ENCODE measurements around the gene NFASC.

The NFASC gene

GRCh38 chr1:204836856-204837255 is 33.8 kb upstream of the NFASC start:
- WGBS, 2 experiments (ENCODE audit: insufficient coverage in 2 of 2) = 100% methylated on average over 1 of the region's 1 CpG; no CpG with 5 or more reads in 1 of the 2 experiments
- Histone ChIP-seq H3K9me3 (ENCODE audit: control insufficient read depth, low read length) (no peaks in the 10 kb centered on the region), H3K4me3 (ENCODE audit: extremely low read depth, insufficient read depth, low read length, poor library complexity, severe bottlenecking) (no peak overlapping the region), H3K27ac (ENCODE audit: low read depth, low read length, severe bottlenecking) (no peak overlapping the region), H3K4me1 (ENCODE audit: control insufficient read depth, insufficient read depth, low read length, poor library complexity, severe bottlenecking) (peaks cover 6% of the 10 kb centered on the region), H3K36me3 (ENCODE audit: control insufficient read depth, insufficient read depth, low read length) (no peaks in the 10 kb centered on the region)

GRCh38 chr1:204837440-204838084 is 33.1 kb upstream of the NFASC start:
- H3K4me3 ChIP-seq (ENCODE audit: extremely low read depth, insufficient read depth, low read length, poor library complexity, severe bottlenecking) = no peak overlapping the region
- H3K36me3 ChIP-seq (ENCODE audit: control insufficient read depth, insufficient read depth, low read length) = no peaks in the 10 kb centered on the region
- WGBS, 2 experiments (ENCODE audit: insufficient coverage in 2 of 2) = 38 to 41% methylated on average over 6 of the region's 7 CpGs
- H3K27ac ChIP-seq (ENCODE audit: low read depth, low read length, severe bottlenecking) = no peak overlapping the region
- no peaks in the 10 kb centered on the region for H3K9me3 ChIP-seq (ENCODE audit: control insufficient read depth, low read length)
- peaks cover 6% of the 10 kb centered on the region for H3K4me1 ChIP-seq (ENCODE audit: control insufficient read depth, insufficient read depth, low read length, poor library complexity, severe bottlenecking)

GRCh38 chr1:204841316-204841715 is 29.3 kb upstream of the NFASC start:
- H3K4me1 ChIP-seq (ENCODE audit: control insufficient read depth, insufficient read depth, low read length, poor library complexity, severe bottlenecking) = peaks cover 6% of the 10 kb centered on the region
- no peaks in the 10 kb centered on the region for H3K9me3 ChIP-seq (ENCODE audit: control insufficient read depth, low read length)
- H3K36me3 ChIP-seq (ENCODE audit: control insufficient read depth, insufficient read depth, low read length) = no peaks in the 10 kb centered on the region
- no peak overlapping the region for H3K27ac ChIP-seq (ENCODE audit: low read depth, low read length, severe bottlenecking)
- no CpG with 5 or more reads among the region's 1 CpG for WGBS, 2 experiments (ENCODE audit: insufficient coverage in 2 of 2)
- no peak overlapping the region for H3K4me3 ChIP-seq (ENCODE audit: extremely low read depth, insufficient read depth, low read length, poor library complexity, severe bottlenecking)

GRCh38 chr1:204841798-204842197 is 28.9 kb upstream of the NFASC start:
- Histone ChIP-seq H3K4me3 (ENCODE audit: extremely low read depth, insufficient read depth, low read length, poor library complexity, severe bottlenecking) (no peak overlapping the region), H3K27ac (ENCODE audit: low read depth, low read length, severe bottlenecking) (no peak overlapping the region), H3K9me3 (ENCODE audit: control insufficient read depth, low read length) (no peaks in the 10 kb centered on the region), H3K36me3 (ENCODE audit: control insufficient read depth, insufficient read depth, low read length) (no peaks in the 10 kb centered on the region), H3K4me1 (ENCODE audit: control insufficient read depth, insufficient read depth, low read length, poor library complexity, severe bottlenecking) (peaks cover 6% of the 10 kb centered on the region)
- 80 to 100% methylated on average over 1 to 2 of the region's 2 CpGs for WGBS, 2 experiments (ENCODE audit: insufficient coverage in 2 of 2)

GRCh38 chr1:204842369-204842768 is 28.3 kb upstream of the NFASC start:
- WGBS, 2 experiments (ENCODE audit: insufficient coverage in 2 of 2) = 90 to 100% methylated on average over 1 to 2 of the region's 3 CpGs
- H3K4me1 ChIP-seq (ENCODE audit: control insufficient read depth, insufficient read depth, low read length, poor library complexity, severe bottlenecking) = no peaks in the 10 kb centered on the region
- H3K36me3 ChIP-seq (ENCODE audit: control insufficient read depth, insufficient read depth, low read length) = no peaks in the 10 kb centered on the region
- no peaks in the 10 kb centered on the region for H3K9me3 ChIP-seq (ENCODE audit: control insufficient read depth, low read length)
- no peak overlapping the region for H3K27ac ChIP-seq (ENCODE audit: low read depth, low read length, severe bottlenecking)
- no peak overlapping the region for H3K4me3 ChIP-seq (ENCODE audit: extremely low read depth, insufficient read depth, low read length, poor library complexity, severe bottlenecking)

- H3K4me3 ChIP-seq (ENCODE audit: extremely low read depth, insufficient read depth, low read length, poor library complexity, severe bottlenecking) = no peak overlapping the region
- H3K9me3 ChIP-seq (ENCODE audit: control insufficient read depth, low read length) = no peaks in the 10 kb centered on the region
- no peak overlapping the region for H3K27ac ChIP-seq (ENCODE audit: low read depth, low read length, severe bottlenecking)
- H3K36me3 ChIP-seq (ENCODE audit: control insufficient read depth, insufficient read depth, low read length) = no peaks in the 10 kb centered on the region
- H3K4me1 ChIP-seq (ENCODE audit: control insufficient read depth, insufficient read depth, low read length, poor library complexity, severe bottlenecking) = no peaks in the 10 kb centered on the region
Observed at GRCh38 chr1:204842892-204843291, 27.8 kb upstream of the NFASC start.

GRCh38 chr1:204846546-204846945 is 24.1 kb upstream of the NFASC start:
- H3K9me3 ChIP-seq (ENCODE audit: control insufficient read depth, low read length) = no peaks in the 10 kb centered on the region
- H3K4me3 ChIP-seq (ENCODE audit: extremely low read depth, insufficient read depth, low read length, poor library complexity, severe bottlenecking) = no peak overlapping the region
- WGBS, 2 experiments (ENCODE audit: insufficient coverage in 2 of 2) = 90 to 95% methylated on average over 3 of the region's 3 CpGs
- H3K27ac ChIP-seq (ENCODE audit: low read depth, low read length, severe bottlenecking) = no peak overlapping the region
- no peaks in the 10 kb centered on the region for H3K4me1 ChIP-seq (ENCODE audit: control insufficient read depth, insufficient read depth, low read length, poor library complexity, severe bottlenecking)
- H3K36me3 ChIP-seq (ENCODE audit: control insufficient read depth, insufficient read depth, low read length) = no peaks in the 10 kb centered on the region

- Histone ChIP-seq H3K4me3 (ENCODE audit: extremely low read depth, insufficient read depth, low read length, poor library complexity, severe bottlenecking) (no peak overlapping the region), H3K27ac (ENCODE audit: low read depth, low read length, severe bottlenecking) (no peak overlapping the region), H3K9me3 (ENCODE audit: control insufficient read depth, low read length) (no peaks in the 10 kb centered on the region), H3K36me3 (ENCODE audit: control insufficient read depth, insufficient read depth, low read length) (no peaks in the 10 kb centered on the region), H3K4me1 (ENCODE audit: control insufficient read depth, insufficient read depth, low read length, poor library complexity, severe bottlenecking) (no peaks in the 10 kb centered on the region)
- WGBS, 2 experiments (ENCODE audit: insufficient coverage in 2 of 2) = 83 to 94% methylated on average over 2 to 3 of the region's 5 CpGs
Observed at GRCh38 chr1:204848579-204848978, 22.1 kb upstream of the NFASC start.

- Histone ChIP-seq H3K9me3 (ENCODE audit: control insufficient read depth, low read length) (no peaks in the 10 kb centered on the region), H3K27ac (ENCODE audit: low read depth, low read length, severe bottlenecking) (no peak overlapping the region), H3K4me1 (ENCODE audit: control insufficient read depth, insufficient read depth, low read length, poor library complexity, severe bottlenecking) (no peaks in the 10 kb centered on the region), H3K4me3 (ENCODE audit: extremely low read depth, insufficient read depth, low read length, poor library complexity, severe bottlenecking) (no peak overlapping the region), H3K36me3 (ENCODE audit: control insufficient read depth, insufficient read depth, low read length) (no peaks in the 10 kb centered on the region)
- WGBS, 2 experiments (ENCODE audit: insufficient coverage in 2 of 2) = 83 to 92% methylated on average over 2 of the region's 2 CpGs
Observed at GRCh38 chr1:204852854-204853253, 17.8 kb upstream of the NFASC start.

- no peaks in the 10 kb centered on the region for H3K9me3 ChIP-seq (ENCODE audit: control insufficient read depth, low read length)
- H3K4me3 ChIP-seq (ENCODE audit: extremely low read depth, insufficient read depth, low read length, poor library complexity, severe bottlenecking) = no peak overlapping the region
- H3K36me3 ChIP-seq (ENCODE audit: control insufficient read depth, insufficient read depth, low read length) = no peaks in the 10 kb centered on the region
- no peaks in the 10 kb centered on the region for H3K4me1 ChIP-seq (ENCODE audit: control insufficient read depth, insufficient read depth, low read length, poor library complexity, severe bottlenecking)
- no peak overlapping the region for H3K27ac ChIP-seq (ENCODE audit: low read depth, low read length, severe bottlenecking)
- WGBS, 2 experiments (ENCODE audit: insufficient coverage in 2 of 2) = no CpG with 5 or more reads among the region's 1 CpG
Observed at GRCh38 chr1:204853436-204853835, 17.2 kb upstream of the NFASC start.

- WGBS, 2 experiments (ENCODE audit: insufficient coverage in 2 of 2) = no CpG with 5 or more reads among the region's 2 CpGs
- H3K4me3 ChIP-seq (ENCODE audit: extremely low read depth, insufficient read depth, low read length, poor library complexity, severe bottlenecking) = no peak overlapping the region
- H3K36me3 ChIP-seq (ENCODE audit: control insufficient read depth, insufficient read depth, low read length) = no peaks in the 10 kb centered on the region
- H3K4me1 ChIP-seq (ENCODE audit: control insufficient read depth, insufficient read depth, low read length, poor library complexity, severe bottlenecking) = no peaks in the 10 kb centered on the region
- H3K27ac ChIP-seq (ENCODE audit: low read depth, low read length, severe bottlenecking) = no peak overlapping the region
- no peaks in the 10 kb centered on the region for H3K9me3 ChIP-seq (ENCODE audit: control insufficient read depth, low read length)
Observed at GRCh38 chr1:204854286-204854685, 16.4 kb upstream of the NFASC start.
